GM18517 (cell line): Measurements from ENCODE around the gene TFAP2A.

ENCODE experiments used
- ATAC-seq: cut with Tn5 transposase; IDR thresholded peaks from one replicate; pipeline ENCODE4 v1.9.1; 2021; ENCODE audit warnings: mild to moderate bottlenecking, moderate library complexity; ENCODE audit not compliant: unreplicated experiment

The TFAP2A gene

DNA sequence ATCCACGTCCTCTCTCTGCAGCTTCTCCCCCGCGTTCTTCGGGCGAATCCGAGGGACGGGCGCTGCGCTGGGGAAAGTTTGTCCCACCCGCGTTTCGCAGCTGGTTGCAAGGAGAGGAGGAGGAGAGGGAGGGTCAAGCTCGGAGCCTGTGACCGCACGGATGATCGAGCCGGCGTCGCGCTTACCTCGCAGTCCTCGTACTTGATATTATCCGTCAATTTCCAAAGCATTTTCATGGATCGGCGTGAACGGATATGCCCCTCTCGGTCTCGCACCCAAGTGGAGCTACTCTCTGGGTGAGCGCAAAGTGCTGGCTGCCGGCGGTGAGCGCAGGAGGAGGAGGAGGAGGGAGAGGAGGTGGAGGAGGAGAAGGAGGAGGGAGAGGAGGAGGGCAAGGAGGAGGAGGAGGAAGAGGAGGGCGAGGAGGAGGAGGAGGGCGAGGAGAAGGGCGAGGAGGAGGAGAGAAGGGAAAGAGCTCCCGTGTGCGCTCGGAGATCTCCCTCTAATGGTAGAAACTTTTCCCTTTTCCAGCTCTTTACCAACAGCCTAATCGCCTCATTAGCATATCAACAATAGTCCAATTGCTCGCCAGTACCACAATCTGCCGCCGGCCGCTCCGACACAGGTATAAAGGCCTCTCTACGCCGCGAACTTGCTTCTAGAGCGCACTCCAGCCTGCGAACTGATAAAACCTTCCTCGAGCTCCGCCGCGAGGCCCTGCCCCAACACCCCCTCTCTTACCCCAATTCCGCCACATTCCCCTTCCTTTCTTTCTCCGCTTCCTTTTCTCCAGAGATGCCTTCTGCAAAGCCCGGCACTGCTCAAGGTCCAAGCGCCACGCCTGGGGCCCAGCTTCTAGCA, at the start of gene TFAP2A:
Gene TFAP2A, minus strand, starts transcription at position 319 of the 861 bp plus-strand sequence. Its CDS starts 83 bp downstream, at position 236.
- ATAC-seq, result no peak

DNA sequence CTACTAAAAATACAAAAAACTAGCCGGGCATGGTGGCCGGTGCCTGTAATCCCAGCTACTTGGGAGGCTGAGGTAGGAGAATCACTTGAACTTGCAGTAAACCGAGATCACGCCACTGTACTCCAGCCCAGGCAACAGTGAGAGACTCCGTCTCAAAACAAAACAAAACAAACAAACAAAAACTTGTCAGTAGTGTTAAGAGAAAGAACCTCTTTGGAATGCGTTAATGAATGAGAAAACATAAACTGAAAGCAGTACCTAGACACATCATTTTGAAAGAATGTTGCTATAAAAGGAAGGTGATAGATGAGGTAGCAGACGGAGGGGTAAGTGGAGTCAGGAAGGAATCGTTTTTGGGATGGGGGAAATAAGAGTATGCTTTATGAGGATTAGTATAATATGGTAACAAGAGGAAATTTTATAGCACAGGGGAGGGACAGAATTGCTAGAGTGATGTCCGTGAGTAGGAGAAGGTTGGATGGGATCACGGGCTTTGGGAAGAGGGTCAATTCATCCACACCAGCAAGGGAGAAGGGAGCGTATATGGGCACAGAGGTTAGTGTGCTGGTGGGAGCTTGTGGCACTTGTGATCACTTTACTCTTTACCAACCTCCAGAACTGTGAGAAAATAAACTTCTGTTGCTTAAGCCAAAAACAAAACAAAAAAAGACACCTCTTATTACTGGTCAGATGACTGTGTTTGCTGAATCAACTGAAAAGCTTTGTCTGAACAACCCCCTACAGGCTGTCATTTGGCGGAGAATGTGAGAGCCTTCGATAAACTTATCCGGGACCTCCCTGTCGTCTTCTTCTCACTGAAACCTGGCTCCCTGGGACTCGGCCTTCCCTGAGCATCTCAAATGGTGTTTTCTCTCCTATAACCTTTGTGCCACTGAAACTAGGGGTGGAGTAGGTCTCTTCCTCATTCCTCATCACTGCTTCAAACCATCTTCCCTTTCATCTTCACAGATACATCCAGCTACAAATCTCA, 48.9 kb upstream of the TFAP2A start:
- ATAC-seq, result no peak

DNA sequence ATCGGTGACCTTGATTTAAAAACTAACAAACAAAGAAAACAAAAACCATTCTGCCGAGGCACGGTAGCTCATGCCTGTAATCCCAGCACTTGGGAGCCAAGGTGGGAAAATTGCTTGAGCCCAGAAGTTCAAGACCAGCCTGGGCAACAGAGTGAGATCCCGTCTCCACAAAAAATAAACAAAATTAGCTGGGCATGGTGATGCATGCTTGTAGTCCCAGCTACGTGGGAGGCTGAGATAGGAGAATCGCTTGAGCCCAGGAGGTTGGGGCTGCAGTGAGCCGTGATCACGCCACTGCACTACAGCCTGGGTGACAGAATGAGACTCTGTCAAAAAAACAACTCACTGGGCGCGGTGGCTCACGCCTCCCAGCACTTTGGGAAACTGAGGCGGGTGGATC, 48.2 kb upstream of the TFAP2A start:
- ATAC-seq, result no peak

DNA sequence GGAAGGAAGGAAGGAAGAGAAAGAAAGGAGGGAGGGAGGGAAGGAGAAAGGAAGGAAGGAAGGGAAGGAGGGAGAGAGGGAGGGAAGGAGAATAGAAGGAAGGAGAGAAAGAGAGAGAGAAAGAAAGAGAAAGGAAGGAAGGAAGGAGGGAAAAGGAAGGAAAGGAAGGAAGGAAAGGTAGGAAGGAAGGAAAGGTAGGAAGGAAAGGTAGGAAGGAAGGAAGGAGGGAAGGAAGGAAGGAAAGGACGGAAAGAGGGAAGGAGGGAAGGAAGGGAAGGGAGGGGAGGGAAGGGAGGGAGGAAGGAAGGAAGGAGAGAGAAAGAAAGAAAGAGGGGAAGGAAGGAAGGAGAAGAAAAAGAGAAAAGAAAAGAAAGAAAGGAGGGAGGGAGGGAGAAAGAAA, 47.0 kb upstream of the TFAP2A start:
- no peak for ATAC-seq

DNA sequence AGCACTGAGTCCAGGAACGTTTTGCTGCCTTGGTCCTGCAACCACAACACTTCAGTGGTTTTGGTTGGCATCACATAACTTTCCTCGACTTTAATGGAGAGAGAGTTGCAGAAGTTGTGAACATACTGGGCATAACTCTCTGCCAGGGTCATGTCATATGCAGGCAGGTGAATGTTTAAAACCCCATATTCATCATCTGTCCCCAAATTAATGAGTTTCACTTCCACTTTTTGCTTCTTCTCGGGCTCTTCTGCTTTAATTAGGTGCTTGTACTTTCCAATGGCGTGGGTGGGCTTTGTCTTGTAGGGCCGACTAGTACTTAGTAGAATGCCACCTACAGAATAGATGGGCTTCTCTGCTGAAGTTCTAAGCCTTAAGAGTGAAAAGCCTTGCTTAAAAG, 45.2 kb upstream of the TFAP2A start:
- peak; percentile 99 for ATAC-seq

DNA sequence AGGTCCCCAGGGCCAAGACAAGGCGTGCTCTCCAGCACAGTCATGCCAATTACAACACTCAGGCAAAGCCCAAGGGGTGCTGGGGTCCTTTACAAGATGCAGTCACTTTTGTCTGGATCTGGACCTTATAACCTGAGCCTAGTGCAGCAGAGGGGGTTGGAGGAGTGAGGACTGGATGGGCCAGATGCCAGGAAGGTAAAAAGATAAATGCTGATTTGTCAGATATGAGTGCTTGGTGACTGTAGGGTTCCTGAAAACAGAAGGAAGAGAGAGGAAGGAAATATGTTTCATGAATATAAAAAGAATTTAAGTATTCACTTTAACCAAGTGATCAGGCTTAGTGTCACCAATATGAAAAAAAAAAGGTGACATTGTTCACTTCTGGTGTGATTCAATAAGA, 43.4 kb upstream of the TFAP2A start:
- ATAC-seq, result no peak

DNA sequence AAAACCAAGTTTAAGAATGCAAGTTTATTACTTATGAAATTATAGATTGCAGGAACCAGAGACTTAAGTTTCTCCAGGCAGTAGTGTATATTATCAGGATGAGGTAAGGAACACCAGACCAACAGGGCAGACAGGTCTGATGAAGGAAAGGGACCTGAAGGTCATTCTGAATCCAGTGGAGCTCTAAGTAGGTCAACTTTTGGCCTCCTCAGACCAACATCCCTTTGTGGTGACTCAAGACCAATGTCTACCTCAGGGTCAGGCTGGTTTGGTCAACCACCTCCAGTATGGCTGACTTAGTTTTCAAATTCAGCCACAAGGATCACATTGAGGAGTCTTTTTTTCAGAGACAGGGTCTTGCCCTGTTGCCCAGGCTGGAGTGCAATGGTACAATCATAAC, 38.7 kb upstream of the TFAP2A start:
- ATAC-seq, result no peak

DNA sequence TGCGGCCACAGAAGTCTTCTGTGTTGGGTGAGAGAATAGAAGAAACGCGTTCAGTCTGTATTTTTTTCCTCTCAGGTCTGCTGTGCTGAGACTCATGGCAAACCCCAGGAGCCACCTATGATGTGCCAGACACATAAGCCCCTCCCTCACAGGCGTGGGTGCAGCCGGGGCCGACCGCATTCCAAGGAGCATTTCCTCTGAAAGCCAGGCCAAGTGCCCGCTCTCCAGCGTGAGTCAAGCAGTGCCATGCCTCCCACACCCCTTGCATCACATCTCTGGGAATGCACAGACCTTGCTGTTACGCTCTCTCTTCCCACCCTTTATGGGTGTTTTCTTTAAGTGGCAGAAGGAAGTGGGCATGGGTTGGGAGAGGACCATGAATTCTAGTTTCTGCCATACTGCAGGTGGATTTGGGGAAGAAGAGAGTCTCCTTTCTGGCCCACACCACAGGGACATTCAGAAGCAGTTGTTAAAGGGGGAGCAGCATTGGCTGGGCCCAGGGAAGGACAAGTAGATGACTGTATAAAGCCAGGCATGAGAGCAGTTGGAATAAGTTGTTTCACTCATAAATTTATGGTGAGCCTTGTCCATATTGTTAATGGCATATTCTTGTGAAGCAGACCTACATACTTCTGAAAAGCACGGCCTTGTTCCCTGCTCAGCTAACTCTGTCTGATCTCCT, 37.1 kb upstream of the TFAP2A start:
- ATAC-seq, result no peak

DNA sequence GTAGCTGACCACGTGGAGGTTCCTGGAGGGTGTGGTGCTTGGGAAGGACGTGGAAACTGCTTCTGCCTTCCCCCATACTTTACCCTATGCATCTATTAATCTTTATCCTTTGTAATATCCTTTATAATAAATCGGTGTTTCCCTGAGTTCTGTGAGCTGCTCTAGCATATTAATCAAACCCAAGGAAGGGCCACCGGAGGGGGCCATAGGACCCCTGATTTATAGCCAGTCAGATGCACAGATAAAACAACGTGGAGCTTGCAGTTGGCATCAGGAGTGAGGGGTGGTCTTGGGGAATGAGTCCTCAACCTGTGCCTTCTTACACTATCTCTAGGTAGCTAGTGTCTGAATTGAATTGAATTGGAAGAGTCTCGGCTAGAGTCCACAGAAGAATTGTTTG, 36.5 kb upstream of the TFAP2A start:
- ATAC-seq, result no peak

DNA sequence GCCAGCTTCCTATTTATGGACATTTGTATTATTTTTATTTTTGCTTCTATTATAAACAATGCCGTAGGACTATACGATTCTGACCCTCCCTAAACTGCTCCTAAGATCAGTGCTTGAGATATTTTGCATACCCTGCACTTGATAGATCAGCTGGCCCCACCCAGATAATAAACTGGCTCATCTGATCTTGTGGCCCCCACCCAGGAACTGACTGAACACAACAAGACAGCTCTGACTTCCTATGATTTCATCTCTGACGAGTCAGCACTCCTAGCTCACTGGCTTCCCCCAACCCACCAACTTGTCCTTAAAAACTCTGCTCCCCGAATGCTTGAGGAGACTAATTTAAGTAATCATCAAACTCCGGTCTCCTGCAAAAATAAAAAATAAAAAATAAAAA, 34.9 kb upstream of the TFAP2A start:
- no peak for ATAC-seq

DNA sequence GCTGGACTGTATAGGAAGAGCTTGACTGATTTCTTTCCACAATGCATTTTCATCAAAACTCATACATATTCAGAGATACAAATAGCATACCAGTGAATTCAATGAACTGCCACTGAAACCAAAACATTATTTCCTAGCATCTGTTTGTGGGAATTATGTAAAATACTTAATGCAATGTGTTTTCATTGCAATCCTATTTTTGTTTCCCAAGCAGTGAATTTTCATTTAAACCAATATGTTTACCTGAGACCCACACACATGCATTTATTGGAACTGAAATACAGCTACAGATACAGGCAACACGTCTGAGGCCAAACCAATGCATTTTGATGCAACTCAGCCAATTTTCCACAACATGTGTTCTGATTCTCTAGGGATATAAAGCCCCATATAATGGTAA, 33.2 kb upstream of the TFAP2A start:
- no peak for ATAC-seq

DNA sequence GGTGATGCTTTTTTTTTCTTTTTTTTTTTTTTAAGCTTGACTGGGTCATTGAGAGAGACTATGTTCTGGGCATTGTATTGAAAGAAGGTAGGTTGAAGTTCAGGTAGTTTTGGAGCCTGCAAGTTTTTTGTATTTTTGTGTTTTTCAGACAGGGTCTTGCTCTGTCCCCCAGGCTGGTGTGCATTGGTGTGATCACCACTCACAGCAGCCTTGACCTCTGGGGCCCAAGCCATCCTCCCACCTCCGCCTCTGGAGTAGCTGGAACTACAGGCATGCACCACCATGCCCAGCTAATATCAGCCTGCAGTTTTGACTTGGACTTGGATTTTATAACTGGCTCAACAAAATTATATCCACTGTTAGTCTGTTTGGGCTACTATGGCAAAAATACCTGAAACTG, 31.7 kb upstream of the TFAP2A start:
- no peak for ATAC-seq

DNA sequence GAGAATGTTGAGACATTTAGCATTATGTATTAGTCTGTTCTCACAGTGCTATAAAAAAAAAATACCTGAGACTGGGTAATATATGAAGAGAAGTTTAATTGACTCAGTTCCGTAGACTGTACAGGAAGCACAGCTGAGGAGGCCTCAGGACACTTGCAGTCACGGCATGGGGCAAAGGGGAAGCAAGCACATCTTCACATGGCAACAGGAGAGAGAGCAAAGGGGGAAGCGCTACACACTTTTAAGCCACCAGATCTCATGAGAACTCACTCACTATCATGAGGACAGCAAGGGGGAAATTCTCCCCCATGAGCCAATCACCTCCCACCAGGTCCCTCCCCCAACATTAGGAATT, 26.8 kb upstream of the TFAP2A start:
- ATAC-seq, result no peak

DNA sequence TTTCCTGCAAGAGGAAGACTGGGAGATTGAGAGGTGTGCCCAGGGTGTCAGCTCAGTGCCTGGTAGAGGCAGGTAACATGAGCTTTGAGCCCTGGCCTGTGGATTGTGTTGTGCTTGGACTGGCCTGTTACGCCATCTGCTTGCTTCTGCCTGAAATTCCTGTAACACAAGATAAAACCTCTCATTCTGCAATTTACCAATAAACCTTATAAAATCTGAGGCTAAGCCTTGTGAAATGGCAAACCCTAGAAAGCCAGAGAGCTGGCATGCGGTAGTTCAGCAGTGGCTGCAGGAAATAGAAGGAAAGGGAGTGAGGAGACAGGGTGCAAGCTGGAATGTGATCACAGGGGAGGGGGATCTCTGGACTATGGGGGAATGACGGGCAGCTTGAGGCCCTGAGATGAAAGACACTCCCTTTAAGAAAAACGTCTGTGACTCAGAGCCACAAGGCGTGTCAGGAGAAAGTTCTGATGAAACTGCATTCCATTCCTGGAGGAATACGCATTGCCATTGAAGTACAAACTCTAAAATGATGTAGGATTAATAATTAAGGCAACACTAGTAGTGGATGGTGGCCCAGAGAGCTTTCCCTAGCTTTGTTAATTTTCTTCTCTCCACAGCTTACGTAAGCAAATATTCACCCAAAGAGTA, 26.3 kb upstream of the TFAP2A start:
- no peak for ATAC-seq

DNA sequence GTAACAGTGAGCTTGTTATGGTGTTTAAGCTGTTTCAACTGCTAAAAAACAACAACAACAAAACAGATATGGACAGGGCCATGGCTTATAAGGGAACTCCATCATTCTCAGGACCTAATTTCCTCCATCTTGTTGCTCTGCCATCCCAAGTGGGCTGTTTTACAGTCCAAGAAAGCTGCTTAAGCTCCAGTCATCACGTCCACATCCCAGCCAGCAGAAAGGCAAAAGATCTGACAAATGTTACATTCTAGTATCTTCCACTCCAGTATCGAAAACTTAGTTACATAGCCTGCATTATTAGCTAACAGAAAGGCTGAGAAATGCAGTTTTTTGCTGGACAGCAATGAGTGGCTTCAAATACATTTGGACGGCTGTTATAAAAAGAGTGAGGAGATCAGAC, 23.0 kb upstream of the TFAP2A start:
- ATAC-seq, result no peak

DNA sequence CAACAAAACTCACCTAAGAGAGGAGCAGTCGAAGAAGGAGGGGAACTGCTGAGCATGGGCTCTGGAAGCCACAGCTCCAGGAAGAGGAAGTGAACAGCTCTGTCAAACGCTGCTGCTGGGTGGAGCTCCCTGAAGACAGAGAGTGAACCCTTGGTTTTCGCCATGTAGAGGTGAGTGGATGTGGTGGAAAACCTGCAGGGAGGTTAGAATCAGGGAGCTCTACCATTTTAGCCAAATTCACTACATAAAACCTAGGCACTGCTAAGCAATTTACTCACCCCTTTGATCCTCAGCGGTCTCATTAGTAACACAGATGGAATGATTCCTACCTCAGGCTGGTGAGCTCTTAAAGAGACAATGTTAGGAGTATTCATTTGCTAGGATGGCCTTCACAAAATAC, 19.4 kb upstream of the TFAP2A start:
- ATAC-seq, result no peak

DNA sequence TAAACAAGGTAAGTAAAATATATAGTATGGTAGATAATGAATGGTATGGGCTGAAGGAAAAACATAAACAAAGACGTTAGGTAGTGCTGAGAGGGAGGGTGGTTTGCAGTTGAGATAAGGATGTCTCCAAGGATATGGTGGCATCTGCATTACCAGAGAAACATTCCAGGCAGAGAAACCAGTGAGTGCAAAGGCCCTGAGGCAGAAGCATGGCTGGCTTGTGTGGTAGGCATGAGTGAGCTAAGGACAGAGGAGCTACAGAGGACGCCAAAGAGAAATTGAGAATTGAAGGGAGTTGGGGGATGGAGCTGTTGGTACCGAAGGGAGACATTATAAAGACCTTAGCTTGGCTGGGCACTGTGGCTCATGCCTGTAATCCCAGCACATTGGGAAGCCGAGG, 18.4 kb upstream of the TFAP2A start:
- ATAC-seq, result no peak

DNA sequence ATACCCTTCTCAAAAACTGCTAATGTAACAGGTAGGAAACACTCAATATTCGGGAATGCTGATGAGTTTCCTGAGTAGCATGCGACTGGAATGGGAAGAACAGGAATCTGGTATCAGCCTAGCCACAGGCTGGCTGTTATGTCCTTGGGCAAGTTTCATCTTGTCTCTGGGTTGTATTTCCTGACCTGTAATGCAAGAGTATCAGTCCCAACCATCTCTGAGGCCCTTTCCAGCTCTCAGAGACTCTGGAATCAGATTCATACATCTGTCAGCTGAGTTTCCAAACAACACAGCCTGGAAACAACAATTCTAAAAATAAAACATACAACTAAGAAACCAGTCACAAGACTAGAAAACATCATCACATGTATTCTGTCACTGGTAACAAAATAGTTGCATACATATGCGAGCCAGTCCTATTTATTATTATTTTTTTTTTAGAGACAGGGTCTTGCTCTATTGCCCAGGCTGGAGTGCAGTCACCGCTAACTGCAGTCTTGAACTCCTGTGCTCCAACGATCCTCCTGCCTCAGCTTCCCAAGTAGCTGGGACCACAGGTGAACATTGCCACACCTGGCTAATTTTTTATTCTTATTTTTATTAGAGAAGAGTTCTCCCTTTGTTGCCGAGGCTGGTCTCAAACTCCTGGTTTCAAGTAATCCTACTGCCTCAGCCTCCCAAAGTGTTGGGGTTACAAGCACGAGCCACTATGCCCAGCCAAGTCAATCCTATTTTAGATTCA, 16.7 kb upstream of the TFAP2A start:
- ATAC-seq, result no peak

DNA sequence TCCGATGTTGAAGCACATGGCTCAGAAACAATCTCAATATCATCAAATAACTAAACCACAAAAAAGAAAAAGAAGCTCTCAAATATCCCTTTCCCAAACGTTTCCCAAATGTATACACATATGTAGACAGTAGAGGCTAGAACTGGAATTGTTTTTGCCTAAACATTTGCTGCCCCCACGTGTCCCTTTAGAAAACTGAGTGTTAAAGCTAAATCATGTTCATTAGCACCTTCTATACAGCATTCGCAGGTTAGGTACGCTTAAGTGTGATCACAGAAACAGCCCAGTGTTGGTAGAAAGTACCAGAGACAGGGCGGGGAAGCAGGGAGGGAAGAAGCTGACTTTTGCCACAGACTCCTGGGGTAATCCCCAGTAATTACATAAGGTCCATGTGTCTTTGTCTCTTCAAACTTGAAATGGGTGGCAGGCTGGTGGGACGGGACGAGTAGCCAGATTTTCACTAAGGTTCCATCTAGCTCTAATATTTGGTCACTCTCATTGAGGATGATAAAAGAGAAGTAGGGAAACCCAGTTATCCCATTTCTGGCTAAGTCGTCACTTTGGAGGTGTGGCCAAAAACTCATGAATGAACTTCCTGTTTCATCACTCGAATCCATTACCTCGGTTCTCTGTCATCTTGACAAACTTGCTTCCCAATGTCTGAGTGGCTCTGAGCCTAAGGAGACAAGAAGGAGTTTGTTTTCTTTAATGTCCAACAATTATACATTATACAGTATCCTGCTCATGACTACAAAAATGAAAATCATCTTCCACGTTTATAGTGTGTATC, 15.0 kb upstream of the TFAP2A start:
- peak; percentile 63 for ATAC-seq
